A549 treated with AZD2906 at 1 μM for 4 hours (cell line): ENCODE data around the gene ZNF669. TPM values are rescaled to one million over a fixed set of nuclear protein-coding genes. Genes with fewer than 3 reads are reported as not detected.

Experiments
- total RNA-seq: library from RNA; stranded (reverse); fragments of 200-300 nt; extraction: Qiagen RNA extraction; gene quantifications from 5 replicates; pipeline ENCODE4 v1.2.3, GENCODE V29; 2022

Gene ZNF669
- 3.0 to 4.5 TPM (median 3.7 TPM) in 5 replicates for total RNA-seq

DNA sequence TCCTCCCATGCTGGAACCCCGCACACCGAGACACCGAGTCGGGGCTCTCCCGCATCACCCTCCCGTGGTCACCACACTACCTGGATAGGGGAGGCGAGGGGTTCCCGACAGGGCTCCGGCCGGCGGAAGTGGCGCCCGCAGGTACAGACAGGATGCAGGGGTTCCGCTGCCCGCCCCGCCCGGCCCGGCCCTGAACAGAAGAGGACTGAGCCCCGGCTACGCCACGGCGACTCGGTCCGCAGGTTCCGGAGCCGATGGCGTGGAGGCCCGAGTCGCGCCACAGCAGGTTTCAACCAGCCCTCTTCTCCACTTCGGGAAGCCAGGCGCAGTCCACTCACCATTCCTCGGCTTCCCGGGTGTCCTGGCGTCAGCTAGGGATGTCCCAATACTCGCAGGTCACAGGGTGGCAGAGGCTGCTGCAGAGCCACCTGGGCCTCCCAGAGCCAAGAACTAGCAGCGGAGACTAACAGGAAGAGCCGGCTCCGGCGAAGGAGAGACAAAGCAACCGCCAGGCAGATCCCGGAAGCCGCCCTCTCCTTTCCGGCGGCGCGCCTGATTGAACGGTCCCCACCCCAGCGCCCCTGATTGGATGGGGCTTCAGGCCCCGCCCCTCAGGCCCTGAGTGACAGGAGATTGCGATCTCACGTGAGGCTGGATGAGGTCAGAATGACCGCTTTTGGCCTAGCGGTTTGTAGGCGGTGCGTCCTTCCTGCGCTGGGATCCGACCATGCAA lies at the start of gene ZNF669:
TSS of gene ZNF669 (minus strand) at position 498 of the 733 bp plus-strand sequence. CDS start at position 341, 157 bp downstream.

DNA sequence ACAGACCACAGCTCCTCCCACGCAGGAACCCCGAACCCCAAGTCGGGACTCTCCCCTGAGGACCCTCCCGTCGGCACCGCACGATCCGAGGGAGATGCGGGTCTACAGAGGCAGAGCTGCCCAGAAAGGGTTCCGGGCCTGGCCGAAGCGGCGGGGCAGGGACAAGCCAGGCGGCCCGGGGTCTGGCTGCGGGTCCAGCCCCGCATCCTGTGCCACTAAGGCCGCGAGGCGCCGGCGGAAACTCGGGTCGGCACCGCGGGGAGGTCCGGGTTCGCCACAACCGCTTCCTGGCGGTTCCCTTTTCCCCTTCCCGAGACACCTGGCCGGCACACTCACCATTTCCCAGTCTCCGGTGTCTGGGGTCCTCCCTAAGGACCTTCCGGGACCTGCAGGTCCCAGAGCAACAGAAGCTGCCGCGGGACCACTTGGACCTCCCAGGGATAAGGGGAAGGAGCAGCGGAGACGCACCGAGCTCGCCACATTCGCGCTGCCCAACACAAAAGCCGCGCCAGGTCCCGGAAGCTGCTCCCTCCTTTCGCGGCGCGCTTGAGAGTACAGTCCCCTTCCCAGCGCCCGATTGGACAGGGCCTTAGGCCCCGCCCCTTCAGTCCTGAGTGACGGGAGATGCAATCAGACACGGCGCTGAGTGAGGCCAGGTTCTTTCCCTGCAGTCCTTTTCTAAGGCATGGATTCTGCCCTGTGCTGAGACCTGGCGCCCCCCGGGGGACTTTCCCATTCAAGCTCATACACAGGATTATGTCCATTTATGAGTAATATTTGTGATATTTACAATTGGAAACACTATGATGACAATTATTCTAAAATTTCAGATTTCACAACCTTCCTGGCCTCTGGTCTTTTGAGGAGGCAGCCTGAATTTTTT lies 25.7 kb downstream of the ZNF669 start, which contains the start of gene ZNF670:
TSS of gene ZNF670 (minus strand) at position 554 of the 883 bp plus-strand sequence. CDS start at position 339, 215 bp downstream.

Other genes starting within 250 kb of the ZNF669 start
- 21.6 to 34.8 TPM (median 25.9 TPM) in 5 replicates for gene AHCTF1, start 172.4 kb downstream of the ZNF669 start, total RNA-seq
- gene ZNF695, start 96.3 kb downstream of the ZNF669 start, total RNA-seq, result 2.0 to 3.1 TPM (median 2.4 TPM) in 5 replicates
- gene ZNF670, start 25.5 kb downstream of the ZNF669 start, total RNA-seq, result 2.9 to 4.3 TPM (median 3.0 TPM) in 5 replicates
- gene ZNF124, start 67.7 kb upstream of the ZNF669 start, total RNA-seq, result 3.8 to 5.9 TPM (median 4.3 TPM) in 5 replicates
- gene VN1R5, start 151.7 kb upstream of the ZNF669 start, total RNA-seq, result not detected in 5 replicates
- gene ZNF496, start 227.5 kb upstream of the ZNF669 start, total RNA-seq, result 16.5 to 18.4 TPM (median 17.9 TPM) in 5 replicates